Neural crest cell (in vitro differentiated cells): ENCODE data around the gene ARHGAP30. TPM values are rescaled to one million over a fixed set of nuclear protein-coding genes. Genes with fewer than 3 reads are reported as not detected.

Source experiments
- DNase-seq: peaks from one replicate; pipeline ENCODE4 v3.0.0; 2021; ENCODE audit warnings: low read depth, mixed read lengths, low spot score
- H3K27ac Mint-ChIP-seq: one replicate; pipeline ENCODE4 v1.8.0; 2021; ENCODE audit warnings: mild to moderate bottlenecking, mixed read lengths; ENCODE audit not compliant: unreplicated experiment
- H3K27me3 Mint-ChIP-seq: 2 replicates; pipeline ENCODE4 v1.8.0; 2021; ENCODE audit warnings: low read depth, mild to moderate bottlenecking, mixed read lengths
- H3K36me3 Mint-ChIP-seq: 2 replicates; pipeline ENCODE4 v1.8.0; 2021; ENCODE audit warnings: low read depth, mild to moderate bottlenecking, mixed read lengths
- H3K4me1 Mint-ChIP-seq: 2 replicates; pipeline ENCODE4 v1.8.0; 2021; ENCODE audit warnings: mixed read lengths
- H3K4me3 Mint-ChIP-seq: one replicate; pipeline ENCODE4 v1.8.0; 2021; ENCODE audit warnings: mild to moderate bottlenecking, mixed read lengths
- H3K9me3 Mint-ChIP-seq: 2 replicates; pipeline ENCODE4 v1.8.0; 2021; ENCODE audit warnings: mixed read lengths
- total RNA-seq: library from RNA; stranded (reverse); gene quantifications from 2 replicates; pipeline ENCODE4 v1.2.1, GENCODE V29; 2021
- TF ChIP-seq, protein P1 (sequence below): fragments of 200-600 bp; sonication (generic); conservative IDR thresholded peaks from 2 replicates; pipeline ENCODE4 v1.5.0; 2021; ENCODE audit warnings: antibody characterized with exemption, mild to moderate bottlenecking

The ARHGAP30 gene
- total RNA-seq, 1 donor from 2014 or later, result not detected

DNA sequence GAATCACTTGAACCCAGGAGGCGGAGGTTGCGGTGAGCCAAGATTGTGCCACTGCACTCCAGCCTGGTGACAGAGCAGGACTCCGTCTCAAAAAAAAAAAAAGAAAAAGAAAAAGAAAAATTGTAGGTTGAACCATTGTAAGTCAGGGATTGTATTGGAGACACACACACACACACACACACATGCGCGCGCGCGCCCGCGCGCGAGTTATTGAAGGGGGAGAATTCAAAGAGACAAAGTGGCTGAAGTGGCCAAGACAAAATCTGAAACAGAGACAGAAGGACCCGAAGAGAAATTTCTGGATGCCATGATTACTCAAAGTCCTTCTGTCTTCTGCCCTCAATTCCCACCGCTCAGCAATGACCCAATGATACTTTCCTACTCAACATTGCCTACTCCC, 24.8 kb upstream of the ARHGAP30 start:
- peaks cover 2% of the 10 kb centered on the region for H3K36me3 Mint-ChIP-seq
- no peaks in the 10 kb centered on the region for H3K9me3 Mint-ChIP-seq
- H3K4me3 Mint-ChIP-seq, result no peak overlapping the region
- H3K27me3 Mint-ChIP-seq, result peaks cover 19% of the 10 kb centered on the region
- no peak overlapping the region for H3K27ac Mint-ChIP-seq
- peaks cover 23% of the 10 kb centered on the region for H3K4me1 Mint-ChIP-seq
- DNase-seq, result no peak
- TF ChIP-seq, protein P1, sequence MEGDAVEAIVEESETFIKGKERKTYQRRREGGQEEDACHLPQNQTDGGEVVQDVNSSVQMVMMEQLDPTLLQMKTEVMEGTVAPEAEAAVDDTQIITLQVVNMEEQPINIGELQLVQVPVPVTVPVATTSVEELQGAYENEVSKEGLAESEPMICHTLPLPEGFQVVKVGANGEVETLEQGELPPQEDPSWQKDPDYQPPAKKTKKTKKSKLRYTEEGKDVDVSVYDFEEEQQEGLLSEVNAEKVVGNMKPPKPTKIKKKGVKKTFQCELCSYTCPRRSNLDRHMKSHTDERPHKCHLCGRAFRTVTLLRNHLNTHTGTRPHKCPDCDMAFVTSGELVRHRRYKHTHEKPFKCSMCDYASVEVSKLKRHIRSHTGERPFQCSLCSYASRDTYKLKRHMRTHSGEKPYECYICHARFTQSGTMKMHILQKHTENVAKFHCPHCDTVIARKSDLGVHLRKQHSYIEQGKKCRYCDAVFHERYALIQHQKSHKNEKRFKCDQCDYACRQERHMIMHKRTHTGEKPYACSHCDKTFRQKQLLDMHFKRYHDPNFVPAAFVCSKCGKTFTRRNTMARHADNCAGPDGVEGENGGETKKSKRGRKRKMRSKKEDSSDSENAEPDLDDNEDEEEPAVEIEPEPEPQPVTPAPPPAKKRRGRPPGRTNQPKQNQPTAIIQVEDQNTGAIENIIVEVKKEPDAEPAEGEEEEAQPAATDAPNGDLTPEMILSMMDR, result no peak

DNA sequence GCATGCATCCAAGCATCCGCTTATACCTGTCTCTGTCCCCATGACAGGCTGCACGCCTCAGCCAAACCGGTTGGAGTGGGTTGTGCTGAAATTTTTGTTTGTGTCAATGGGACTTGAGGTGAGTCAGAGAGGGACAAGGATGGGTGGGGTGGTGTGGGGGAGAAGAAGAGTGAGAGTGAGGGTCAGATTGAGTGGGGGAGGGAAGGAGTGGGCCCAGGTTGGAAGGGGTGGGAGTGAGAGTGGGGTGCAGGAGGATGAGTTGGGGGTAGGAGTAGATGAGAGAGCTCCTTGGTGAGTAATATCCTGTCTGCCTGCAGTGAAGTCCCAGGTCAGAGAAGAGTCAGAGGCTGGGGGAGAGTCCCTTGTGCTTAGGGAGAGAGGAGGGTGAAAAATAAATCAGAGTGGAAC, 22.9 kb upstream of the ARHGAP30 start:
- Mint-ChIP-seq H3K9me3 (no peaks in the 10 kb centered on the region), H3K27me3 (peaks cover 9% of the 10 kb centered on the region), H3K27ac (no peak overlapping the region), H3K4me3 (no peak overlapping the region), H3K36me3 (no peaks in the 10 kb centered on the region), H3K4me1 (peaks cover 10% of the 10 kb centered on the region)
- DNase-seq, result no peak
- TF ChIP-seq, protein P1, result no peak

DNA sequence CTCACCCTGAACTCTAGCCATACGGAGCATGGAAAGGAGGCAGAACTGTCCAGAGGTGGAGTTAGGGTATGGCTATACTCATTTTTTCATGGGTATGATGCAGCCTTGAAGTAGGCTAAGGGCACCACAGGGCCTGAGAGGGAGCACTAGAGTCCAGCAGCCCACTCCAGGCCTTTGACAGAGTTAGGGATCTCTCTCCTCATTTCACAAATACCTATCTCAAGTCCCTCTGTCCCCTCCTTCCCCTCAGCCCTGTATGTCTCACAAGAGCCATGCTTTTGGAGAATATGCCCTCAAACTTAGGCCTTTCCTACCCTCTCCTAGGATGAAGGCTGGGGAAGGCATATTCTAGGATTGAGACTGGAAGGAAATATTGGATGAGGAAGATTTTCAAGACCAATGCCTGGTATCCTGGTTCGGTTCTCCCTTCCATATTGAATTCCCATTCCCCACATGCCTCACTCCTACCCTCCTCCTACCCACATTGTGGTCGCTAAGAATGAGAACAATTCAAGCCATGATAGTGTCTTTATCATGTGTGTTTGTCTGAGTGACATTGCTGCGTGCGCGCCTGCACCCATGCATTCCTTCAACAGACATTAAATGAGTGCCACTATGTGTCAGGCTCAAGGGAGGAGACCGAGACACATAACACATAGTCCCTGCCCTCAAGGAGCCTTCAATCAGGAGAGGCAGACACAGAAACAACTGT, 22.3 kb upstream of the ARHGAP30 start:
- Mint-ChIP-seq H3K4me3 (no peak overlapping the region), H3K4me1 (peaks cover 4% of the 10 kb centered on the region), H3K27ac (no peak overlapping the region), H3K27me3 (peaks cover 8% of the 10 kb centered on the region), H3K36me3 (no peaks in the 10 kb centered on the region), H3K9me3 (no peaks in the 10 kb centered on the region)
- TF ChIP-seq, protein P1, result no peak
- DNase-seq, result no peak

DNA sequence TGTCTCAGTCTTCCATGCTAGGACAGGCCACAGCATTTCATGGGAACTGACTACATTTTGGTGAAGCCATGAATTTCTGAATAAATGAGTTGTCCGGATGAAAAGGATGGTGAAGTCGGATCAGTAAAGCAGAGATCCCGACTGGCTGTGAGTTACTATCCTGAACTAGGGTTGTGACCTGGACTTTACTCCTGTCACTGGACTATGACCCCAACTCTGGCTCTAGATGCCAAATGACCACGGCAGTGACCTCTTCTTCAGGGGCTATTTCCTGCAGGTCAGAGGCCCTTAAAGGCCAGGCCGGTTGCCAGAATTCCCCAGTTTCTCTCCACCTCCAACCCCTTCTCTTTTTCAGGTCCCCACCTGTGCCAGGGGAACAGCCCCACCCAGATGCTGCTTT, 21.4 kb upstream of the ARHGAP30 start:
- H3K36me3 Mint-ChIP-seq, result no peaks in the 10 kb centered on the region
- H3K27ac Mint-ChIP-seq, result no peak overlapping the region
- peaks cover 6% of the 10 kb centered on the region for H3K4me1 Mint-ChIP-seq
- H3K4me3 Mint-ChIP-seq, result no peak overlapping the region
- H3K27me3 Mint-ChIP-seq, result peaks cover 4% of the 10 kb centered on the region
- no peaks in the 10 kb centered on the region for H3K9me3 Mint-ChIP-seq
- no peak for DNase-seq
- TF ChIP-seq, protein P1, result no peak

DNA sequence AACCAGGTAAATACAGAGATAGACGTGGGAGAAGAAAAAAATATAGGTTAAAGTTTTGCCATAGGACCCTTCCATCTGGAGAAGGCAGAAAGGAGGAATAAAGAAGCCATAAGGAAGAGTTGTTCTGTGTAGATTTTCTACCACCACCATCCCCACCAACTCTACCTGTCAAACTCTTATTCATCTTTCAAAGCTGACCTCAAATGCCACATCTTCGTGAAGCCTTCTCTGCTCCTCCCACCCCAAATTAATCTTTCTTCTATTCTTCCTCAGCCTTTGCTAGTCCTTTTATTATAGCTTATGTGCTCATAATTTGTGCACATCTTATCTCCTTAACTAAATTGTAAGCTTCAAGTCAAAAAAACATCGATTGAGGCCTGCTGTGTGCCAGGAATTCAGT, 20.9 kb upstream of the ARHGAP30 start:
- Mint-ChIP-seq H3K4me3 (no peak overlapping the region), H3K4me1 (peaks cover 10% of the 10 kb centered on the region), H3K9me3 (no peaks in the 10 kb centered on the region), H3K27ac (no peak overlapping the region), H3K36me3 (no peaks in the 10 kb centered on the region), H3K27me3 (peaks cover 4% of the 10 kb centered on the region)
- DNase-seq, result no peak
- TF ChIP-seq, protein P1, result no peak
